Measurements from ENCODE around the gene MAVS.

Gene MAVS

GRCh38 chr20:3858689-3859088 lies 12.1 kb downstream of the MAVS start:
- Histone ChIP-seq H3K4me1 (ENCODE audit: insufficient read depth, low read length) (no peaks in the 10 kb centered on the region), H3K9me3 (ENCODE audit: insufficient read depth, low read length, severe bottlenecking) (no peaks in the 10 kb centered on the region), H3K9ac (ENCODE audit: low read depth, low read length) (no peak overlapping the region), H3K36me3 (ENCODE audit: insufficient read depth, low read length) (peaks cover 83% of the 10 kb centered on the region), H3K4me3 (ENCODE audit: low read depth in 1 of 2, low read length in 2 of 2) (no peak overlapping the region), H4K20me1 (ENCODE audit: insufficient read depth, low read length) (peaks cover 14% of the 10 kb centered on the region), H2AFZ (ENCODE audit: low read depth, low read length) (no peak overlapping the region), H3K27me3 (ENCODE audit: insufficient read depth, low read length, poor library complexity) (no peaks in the 10 kb centered on the region), H3K79me2 (ENCODE audit: insufficient read depth, low read length) (peaks cover 17% of the 10 kb centered on the region), H3K27ac (ENCODE audit: low read length) (no peak overlapping the region), H3K4me2 (ENCODE audit: insufficient read depth, low read length) (no peak overlapping the region)
- TF ChIP-seq EZH2 (IDR thresholded peaks at IDR 0.05; ENCODE audit: borderline replicate concordance, low read depth, low read length, severe bottlenecking) (no peak), CTCF (IDR thresholded peaks at IDR 0.05; ENCODE audit: borderline replicate concordance, extremely low read depth, low read length, poor library complexity, severe bottlenecking) (no peak)
- ATAC-seq (ENCODE audit: insufficient read depth, low read depth), result no peak
- no peak for DNase-seq

- no peak overlapping the region for H3K9ac ChIP-seq (ENCODE audit: low read depth, low read length)
- no peaks in the 10 kb centered on the region for H3K9me3 ChIP-seq (ENCODE audit: insufficient read depth, low read length, severe bottlenecking)
- H2AFZ ChIP-seq (ENCODE audit: low read depth, low read length), result no peak overlapping the region
- H3K4me2 ChIP-seq (ENCODE audit: insufficient read depth, low read length), result no peak overlapping the region
- peaks cover 23% of the 10 kb centered on the region for H4K20me1 ChIP-seq (ENCODE audit: insufficient read depth, low read length)
- H3K79me2 ChIP-seq (ENCODE audit: insufficient read depth, low read length), result peaks cover 9% of the 10 kb centered on the region; the same call in 1 of the 2 replicates
- TF ChIP-seq CTCF (IDR thresholded peaks at IDR 0.05; ENCODE audit: borderline replicate concordance, extremely low read depth, low read length, poor library complexity, severe bottlenecking) (no peak), EZH2 (IDR thresholded peaks at IDR 0.05; ENCODE audit: borderline replicate concordance, low read depth, low read length, severe bottlenecking) (no peak)
- no peak overlapping the region for H3K4me3 ChIP-seq (ENCODE audit: low read depth in 1 of 2, low read length in 2 of 2)
- H3K27me3 ChIP-seq (ENCODE audit: insufficient read depth, low read length, poor library complexity), result no peaks in the 10 kb centered on the region
- H3K4me1 ChIP-seq (ENCODE audit: insufficient read depth, low read length), result no peaks in the 10 kb centered on the region
- ATAC-seq (ENCODE audit: insufficient read depth, low read depth) (no peak), DNase-seq (no peak)
- no peak overlapping the region for H3K27ac ChIP-seq (ENCODE audit: low read length)
- peaks cover 93% of the 10 kb centered on the region for H3K36me3 ChIP-seq (ENCODE audit: insufficient read depth, low read length)
Observed at GRCh38 chr20:3861191-3861590, 14.6 kb downstream of the MAVS start.

GRCh38 chr20:3862333-3862732 lies 15.7 kb downstream of the MAVS start:
- peaks cover 5% of the 10 kb centered on the region; the same call in 1 of the 2 replicates for H3K79me2 ChIP-seq (ENCODE audit: insufficient read depth, low read length)
- H3K27me3 ChIP-seq (ENCODE audit: insufficient read depth, low read length, poor library complexity), result no peaks in the 10 kb centered on the region
- TF ChIP-seq EZH2 (IDR thresholded peaks at IDR 0.05; ENCODE audit: borderline replicate concordance, low read depth, low read length, severe bottlenecking) (no peak), CTCF (IDR thresholded peaks at IDR 0.05; ENCODE audit: borderline replicate concordance, extremely low read depth, low read length, poor library complexity, severe bottlenecking) (no peak)
- no peak overlapping the region for H3K9ac ChIP-seq (ENCODE audit: low read depth, low read length)
- ATAC-seq (ENCODE audit: insufficient read depth, low read depth), result no peak
- H2AFZ ChIP-seq (ENCODE audit: low read depth, low read length), result no peak overlapping the region
- H3K4me1 ChIP-seq (ENCODE audit: insufficient read depth, low read length), result no peaks in the 10 kb centered on the region
- no peak overlapping the region for H3K27ac ChIP-seq (ENCODE audit: low read length)
- H3K4me3 ChIP-seq (ENCODE audit: low read depth in 1 of 2, low read length in 2 of 2), result no peak overlapping the region
- H3K4me2 ChIP-seq (ENCODE audit: insufficient read depth, low read length), result no peak overlapping the region
- peaks cover 94% of the 10 kb centered on the region for H3K36me3 ChIP-seq (ENCODE audit: insufficient read depth, low read length)
- H3K9me3 ChIP-seq (ENCODE audit: insufficient read depth, low read length, severe bottlenecking), result no peaks in the 10 kb centered on the region
- DNase-seq, result no peak
- peaks cover 24% of the 10 kb centered on the region for H4K20me1 ChIP-seq (ENCODE audit: insufficient read depth, low read length)

- Histone ChIP-seq H3K27me3 (ENCODE audit: insufficient read depth, low read length, poor library complexity) (no peaks in the 10 kb centered on the region), H3K79me2 (ENCODE audit: insufficient read depth, low read length) (no peaks in the 10 kb centered on the region), H3K4me1 (ENCODE audit: insufficient read depth, low read length) (no peaks in the 10 kb centered on the region), H3K4me3 (ENCODE audit: low read depth in 1 of 2, low read length in 2 of 2) (no peak overlapping the region), H4K20me1 (ENCODE audit: insufficient read depth, low read length) (peaks cover 16% of the 10 kb centered on the region), H3K9ac (ENCODE audit: low read depth, low read length) (no peak overlapping the region), H3K9me3 (ENCODE audit: insufficient read depth, low read length, severe bottlenecking) (no peaks in the 10 kb centered on the region), H3K27ac (ENCODE audit: low read length) (no peak overlapping the region), H3K36me3 (ENCODE audit: insufficient read depth, low read length) (peaks cover 93% of the 10 kb centered on the region), H3K4me2 (ENCODE audit: insufficient read depth, low read length) (no peak overlapping the region), H2AFZ (ENCODE audit: low read depth, low read length) (no peak overlapping the region)
- ATAC-seq (ENCODE audit: insufficient read depth, low read depth), result peak; percentile 42; the same call in 2 of the 3 replicates
- peak; percentile 37 for DNase-seq
- TF ChIP-seq CTCF (IDR thresholded peaks at IDR 0.05; ENCODE audit: borderline replicate concordance, extremely low read depth, low read length, poor library complexity, severe bottlenecking), result no peak
- TF ChIP-seq EZH2 (IDR thresholded peaks at IDR 0.05; ENCODE audit: borderline replicate concordance, low read depth, low read length, severe bottlenecking), result no peak
Observed at GRCh38 chr20:3863317-3863716, 16.7 kb downstream of the MAVS start.

Measured in DND-41 (cell line).